Keratinocyte (primary cell): ENCODE measurements around the gene SFSWAP. TPM values are rescaled to one million over a fixed set of nuclear protein-coding genes. Genes with fewer than 3 reads are reported as not detected.

ENCODE experiments used
- DNase-seq: peaks from one replicate; pipeline ENCODE4 v3.0.0-alpha.2; 2011; ENCODE audit warnings: low read depth, missing footprints, low spot score
- FAIRE-seq: peaks from 2 replicates; lab custom pipeline; 2011; peaks lifted over from hg19 to GRCh38; lab: Jason Lieb, UNC
- H2AFZ ChIP-seq: 2 replicates; pipeline ENCODE4 v1.6.0; 2012; ENCODE audit warnings: low read length, control low read depth, inconsistent platforms; ENCODE audit not compliant: control insufficient read depth
- H3K27ac ChIP-seq: 2 replicates; pipeline ENCODE4 v1.5.1; 2011; ENCODE audit warnings: low read length; ENCODE audit not compliant: control insufficient read depth, insufficient read depth
- H3K27me3 ChIP-seq: 3 replicates; pipeline ENCODE4 v1.6.0; 2011; ENCODE audit warnings: low read length; ENCODE audit not compliant: control insufficient read depth, insufficient read depth; ENCODE audit errors: extremely low read depth
- H3K36me3 ChIP-seq, 2 experiments: 2 replicates in 1 of 2; 3 replicates in 1 of 2; pipeline ENCODE4 v1.5.1; 2011; ENCODE audit warnings: low read length in 2 of 2, mild to moderate bottlenecking in 1 of 2; ENCODE audit not compliant: control insufficient read depth in 2 of 2, insufficient read depth in 2 of 2; ENCODE audit errors: extremely low read depth in 1 of 2
- H3K4me1 ChIP-seq: 3 replicates; pipeline ENCODE4 v1.5.1; 2011; ENCODE audit warnings: low read length; ENCODE audit not compliant: control insufficient read depth, insufficient read depth; ENCODE audit errors: extremely low read depth
- H3K4me2 ChIP-seq: 3 replicates; pipeline ENCODE4 v1.6.0; 2011; ENCODE audit warnings: low read depth, low read length; ENCODE audit not compliant: control insufficient read depth, insufficient read depth; ENCODE audit errors: extremely low read depth
- H3K4me3 ChIP-seq, 3 experiments: fragments of 200-600 bp in 1 of 3; sonication (generic) in 1 of 3; 2 replicates in 2 of 3; 3 replicates in 1 of 3; pipeline ENCODE4 v1.5.1; 2011 to 2016; ENCODE audit warnings: low read length in 3 of 3, mild to moderate bottlenecking in 3 of 3, control low read depth in 2 of 3, inconsistent platforms in 1 of 3, low read depth in 1 of 3, mixed read lengths in 1 of 3, mixed run types in 1 of 3, moderate library complexity in 1 of 3; ENCODE audit not compliant: control insufficient read depth in 2 of 3, insufficient read depth in 2 of 3; ENCODE audit errors: extremely low read depth in 1 of 3
- H3K79me2 ChIP-seq: 2 replicates; pipeline ENCODE4 v1.6.0; 2012; ENCODE audit warnings: low read length; ENCODE audit not compliant: control insufficient read depth, insufficient read depth
- H3K9ac ChIP-seq: 3 replicates; pipeline ENCODE4 v1.6.0; 2011; ENCODE audit warnings: low read length; ENCODE audit not compliant: control insufficient read depth, insufficient read depth; ENCODE audit errors: extremely low read depth
- H3K9me1 ChIP-seq: 3 replicates; pipeline ENCODE4 v1.6.0; 2011; ENCODE audit warnings: low read length; ENCODE audit not compliant: control insufficient read depth, insufficient read depth; ENCODE audit errors: extremely low read depth
- H3K9me3 ChIP-seq: 2 replicates; pipeline ENCODE4 v1.5.1; 2012; ENCODE audit warnings: low read depth, low read length; ENCODE audit not compliant: control insufficient read depth
- H4K20me1 ChIP-seq: 3 replicates; pipeline ENCODE4 v1.6.0; 2011; ENCODE audit warnings: low read length; ENCODE audit not compliant: control insufficient read depth, insufficient read depth; ENCODE audit errors: extremely low read depth
- EZH2 ChIP-seq: IDR thresholded peaks from one replicate; pipeline ENCODE4 v1.6.1; 2012; ENCODE audit warnings: inconsistent platforms, mild to moderate bottlenecking, low read length, moderate library complexity
- dilution Hi-C: fragments of 300-500 bp; cut with MboI; formaldehyde crosslinking; loops from one replicate; pipeline ENCODE4 v1.7.0; 2020; ENCODE audit warnings: low sequenced_read_pairs; ENCODE audit not compliant: extremely low pct_ligation_motif_present
- polyA plus RNA-seq, 5 experiments: library from polyadenylated mRNA; depleted of rRNA in 3 of 5; stranded (reverse) in 3 of 5; stranded (forward) in 1 of 5; unstranded in 1 of 5; fragments of >200 nt; gene quantifications; 1 replicate in 1 of 5; 2 replicates in 3 of 5; 3 replicates in 1 of 5; pipeline versions ENCODE4 v1.2.1 to v1.2.3, GENCODE V29; 2011 to 2012; ENCODE audit warnings: missing spikeins in 2 of 5, low read depth in 1 of 5, low replicate concordance in 1 of 5
- TF ChIP-seq, protein P1 (sequence below), 3 experiments: IDR thresholded peaks in 1 of 3; conservative IDR thresholded peaks in 1 of 3; optimal IDR thresholded peaks in 1 of 3; 2 replicates in 2 of 3; 3 replicates in 1 of 3; pipeline versions ENCODE3 to v1.5.1; 2011; ENCODE audit warnings: low read length in 3 of 3, mild to moderate bottlenecking in 3 of 3, moderate library complexity in 2 of 3, control low read depth in 1 of 3, inconsistent platforms in 1 of 3; ENCODE audit not compliant: insufficient read depth in 2 of 3; ENCODE audit errors: extremely low read depth in 1 of 3

The SFSWAP gene
- polyA plus RNA-seq, 1 donor (not counting 4 experiments of a cell fraction or from before 2014, with no cell fraction given), result 13.1 TPM

- no peak for TF ChIP-seq EZH2
- TF ChIP-seq, protein P1, sequence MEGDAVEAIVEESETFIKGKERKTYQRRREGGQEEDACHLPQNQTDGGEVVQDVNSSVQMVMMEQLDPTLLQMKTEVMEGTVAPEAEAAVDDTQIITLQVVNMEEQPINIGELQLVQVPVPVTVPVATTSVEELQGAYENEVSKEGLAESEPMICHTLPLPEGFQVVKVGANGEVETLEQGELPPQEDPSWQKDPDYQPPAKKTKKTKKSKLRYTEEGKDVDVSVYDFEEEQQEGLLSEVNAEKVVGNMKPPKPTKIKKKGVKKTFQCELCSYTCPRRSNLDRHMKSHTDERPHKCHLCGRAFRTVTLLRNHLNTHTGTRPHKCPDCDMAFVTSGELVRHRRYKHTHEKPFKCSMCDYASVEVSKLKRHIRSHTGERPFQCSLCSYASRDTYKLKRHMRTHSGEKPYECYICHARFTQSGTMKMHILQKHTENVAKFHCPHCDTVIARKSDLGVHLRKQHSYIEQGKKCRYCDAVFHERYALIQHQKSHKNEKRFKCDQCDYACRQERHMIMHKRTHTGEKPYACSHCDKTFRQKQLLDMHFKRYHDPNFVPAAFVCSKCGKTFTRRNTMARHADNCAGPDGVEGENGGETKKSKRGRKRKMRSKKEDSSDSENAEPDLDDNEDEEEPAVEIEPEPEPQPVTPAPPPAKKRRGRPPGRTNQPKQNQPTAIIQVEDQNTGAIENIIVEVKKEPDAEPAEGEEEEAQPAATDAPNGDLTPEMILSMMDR (optimal IDR thresholded peaks at IDR 0.05 in 1 of 3, IDR thresholded peaks at IDR 0.05 in 1 of 3, conservative IDR thresholded peaks at IDR 0.05 in 1 of 3; ENCODE audit: extremely low read depth in 1 of 3, insufficient read depth in 2 of 3, low read length in 3 of 3), result no peak
- no peaks in the 10 kb centered on the region for H3K79me2 ChIP-seq
- H3K4me3 ChIP-seq, result no peak overlapping the region
- no peak overlapping the region for H2AFZ ChIP-seq
- FAIRE-seq, result no peak
- no peak overlapping the region for H3K4me2 ChIP-seq
- dilution Hi-C loops, result no loop called here
- peaks cover 4% of the 10 kb centered on the region for H3K4me1 ChIP-seq
- no peaks in the 10 kb centered on the region for H4K20me1 ChIP-seq
- no peak overlapping the region for H3K27ac ChIP-seq
- H3K9ac ChIP-seq, result no peak overlapping the region
- no peaks in the 10 kb centered on the region for H3K9me3 ChIP-seq
- H3K36me3 ChIP-seq, result peaks cover 24 to 38% of the 10 kb centered on the region in 2 experiments
- no peak for DNase-seq
- H3K9me1 ChIP-seq, result no peaks in the 10 kb centered on the region
- no peaks in the 10 kb centered on the region for H3K27me3 ChIP-seq
These were observed 59.2 kb downstream of the SFSWAP start for GRCh38 chr12:131770120-131770519.

GRCh38 chr12:131771965-131772364, 61.1 kb downstream of the SFSWAP start:
- no peak for TF ChIP-seq EZH2
- TF ChIP-seq, protein P1 (optimal IDR thresholded peaks at IDR 0.05 in 1 of 3, IDR thresholded peaks at IDR 0.05 in 1 of 3, conservative IDR thresholded peaks at IDR 0.05 in 1 of 3; ENCODE audit: extremely low read depth in 1 of 3, insufficient read depth in 2 of 3, low read length in 3 of 3), result no peak
- H4K20me1 ChIP-seq, result no peaks in the 10 kb centered on the region

More at GRCh38 chr12:131771965-131772364, 61.1 kb downstream of the SFSWAP start:
- FAIRE-seq, result no peak
- no peaks in the 10 kb centered on the region for H3K27me3 ChIP-seq
- no peaks in the 10 kb centered on the region for H3K79me2 ChIP-seq
- no peak overlapping the region for H3K4me2 ChIP-seq
- H3K9me3 ChIP-seq, result no peaks in the 10 kb centered on the region
- peaks cover 18% of the 10 kb centered on the region for H3K4me1 ChIP-seq
- no peak overlapping the region for H3K27ac ChIP-seq
- peaks cover 19 to 30% of the 10 kb centered on the region in 2 experiments for H3K36me3 ChIP-seq
- DNase-seq, result no peak
- no peak overlapping the region for H2AFZ ChIP-seq
- dilution Hi-C loops, result no loop called here
- no peak overlapping the region for H3K9ac ChIP-seq
- no peak overlapping the region for H3K4me3 ChIP-seq
- H3K9me1 ChIP-seq, result no peaks in the 10 kb centered on the region
